Stimulated activated CD4-positive, alpha-beta T cell treated with anti-CD3 and anti-CD28 coated beads, TNF-alpha, amount 100 ng/mL, for 48 hours (primary cell): ENCODE results near the gene P2RY2.
"Not testable (repeated sequence)": the region's sequence is repeated elsewhere in the genome, so short reads cannot be mapped to it uniquely, and the experiment has no call there.

Experiments
- DNase-seq, 3 donors: peaks; one replicate each; pipeline ENCODE4 v3.0.0-alpha.2; 2020; ENCODE audit warnings: low read depth in 3 of 3

P2RY2 gene

GRCh38 chr11:73266646-73267020 is 48.6 kb downstream of the P2RY2 start:
- no peak for DNase-seq

GRCh38 chr11:73267122-73267846 is 49.2 kb downstream of the P2RY2 start:
- no peak for DNase-seq

GRCh38 chr11:73267906-73268540 is 49.9 kb downstream of the P2RY2 start:
- no peak for DNase-seq

- DNase-seq, result no peak
These were observed 50.7 kb downstream of the P2RY2 start for GRCh38 chr11:73268671-73269271.

GRCh38 chr11:73269459-73270015 is 51.5 kb downstream of the P2RY2 start:
- DNase-seq, result no peak

- DNase-seq, result no peak
These were observed 52.2 kb downstream of the P2RY2 start for GRCh38 chr11:73270016-73270854.

GRCh38 chr11:73270855-73271477 is 52.9 kb downstream of the P2RY2 start:
- no peak for DNase-seq

- DNase-seq, result not testable (repeated sequence)
These were observed 53.4 kb downstream of the P2RY2 start for GRCh38 chr11:73271478-73271865.

GRCh38 chr11:73271936-73272679 is 54.0 kb downstream of the P2RY2 start, which contains the start of gene P2RY6:
P2RY6 (plus strand) TSS chr11:73272338; CDS start chr11:73296519, 24,181 bp downstream.
- DNase-seq, result no peak

- no peak for DNase-seq
These were observed 54.6 kb downstream of the P2RY2 start for GRCh38 chr11:73272680-73273038.

GRCh38 chr11:73273222-73273895 is 55.3 kb downstream of the P2RY2 start:
- no peak for DNase-seq

GRCh38 chr11:73274191-73274590 is 56.1 kb downstream of the P2RY2 start:
- not testable (repeated sequence) for DNase-seq

GRCh38 chr11:73274722-73275380 is 56.8 kb downstream of the P2RY2 start:
- no peak for DNase-seq

GRCh38 chr11:73275381-73275750 is 57.3 kb downstream of the P2RY2 start:
- DNase-seq, result no peak

GRCh38 chr11:73277467-73277866 is 59.4 kb downstream of the P2RY2 start:
- DNase-seq, result no peak

GRCh38 chr11:73280626-73281025 is 62.5 kb downstream of the P2RY2 start:
- DNase-seq, result no peak

GRCh38 chr11:73281201-73281741 is 63.2 kb downstream of the P2RY2 start:
- no peak for DNase-seq

- no peak for DNase-seq
These were observed 63.9 kb downstream of the P2RY2 start for GRCh38 chr11:73281796-73282660.
